ENCODE measurements around the gene PPP1R11.

DNA sequence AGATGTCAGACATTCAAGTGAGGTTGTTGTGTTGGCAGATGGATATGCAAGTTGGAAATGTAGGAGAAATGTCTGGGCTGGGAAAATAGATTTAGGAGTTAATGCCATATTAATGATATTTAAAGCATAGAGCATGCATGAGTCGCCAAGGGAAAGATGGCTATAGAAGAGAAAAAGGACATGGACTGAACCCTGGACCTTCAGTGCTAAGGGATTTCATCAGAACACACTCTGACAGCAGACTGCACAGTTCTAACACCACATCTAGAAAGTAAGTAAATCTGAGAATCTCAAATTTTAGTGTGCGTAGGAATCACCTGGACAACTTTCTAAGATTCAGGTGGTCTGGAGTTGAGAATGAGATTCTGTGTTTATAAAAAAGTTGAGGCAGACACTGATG is 23.3 kb upstream of the PPP1R11 start:
- no peak for TF ChIP-seq POLR2A (IDR thresholded peaks at IDR 0.05)
- TF ChIP-seq, protein P1, sequence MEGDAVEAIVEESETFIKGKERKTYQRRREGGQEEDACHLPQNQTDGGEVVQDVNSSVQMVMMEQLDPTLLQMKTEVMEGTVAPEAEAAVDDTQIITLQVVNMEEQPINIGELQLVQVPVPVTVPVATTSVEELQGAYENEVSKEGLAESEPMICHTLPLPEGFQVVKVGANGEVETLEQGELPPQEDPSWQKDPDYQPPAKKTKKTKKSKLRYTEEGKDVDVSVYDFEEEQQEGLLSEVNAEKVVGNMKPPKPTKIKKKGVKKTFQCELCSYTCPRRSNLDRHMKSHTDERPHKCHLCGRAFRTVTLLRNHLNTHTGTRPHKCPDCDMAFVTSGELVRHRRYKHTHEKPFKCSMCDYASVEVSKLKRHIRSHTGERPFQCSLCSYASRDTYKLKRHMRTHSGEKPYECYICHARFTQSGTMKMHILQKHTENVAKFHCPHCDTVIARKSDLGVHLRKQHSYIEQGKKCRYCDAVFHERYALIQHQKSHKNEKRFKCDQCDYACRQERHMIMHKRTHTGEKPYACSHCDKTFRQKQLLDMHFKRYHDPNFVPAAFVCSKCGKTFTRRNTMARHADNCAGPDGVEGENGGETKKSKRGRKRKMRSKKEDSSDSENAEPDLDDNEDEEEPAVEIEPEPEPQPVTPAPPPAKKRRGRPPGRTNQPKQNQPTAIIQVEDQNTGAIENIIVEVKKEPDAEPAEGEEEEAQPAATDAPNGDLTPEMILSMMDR (IDR thresholded peaks at IDR 0.05): no peak
